GM18951 (cell line): Measurements from ENCODE around the gene ROR1.

ENCODE experiments used
- POLR2A ChIP-seq: IDR thresholded peaks from 4 replicates; pipeline ENCODE4 v1.6.1; 2011; ENCODE audit warnings: mild to moderate bottlenecking; ENCODE audit not compliant: insufficient read length, insufficient read depth; ENCODE audit errors: extremely low read depth
- in situ Hi-C: fragments of 300-500 bp; cut with MboI; formaldehyde crosslinking; loops from one replicate; pipeline ENCODE4 v1.12.0; 2022; ENCODE audit warnings: low sequenced_read_pairs, mixed read lengths, inconsistent platforms; ENCODE audit not compliant: unreplicated experiment

Gene ROR1

DNA sequence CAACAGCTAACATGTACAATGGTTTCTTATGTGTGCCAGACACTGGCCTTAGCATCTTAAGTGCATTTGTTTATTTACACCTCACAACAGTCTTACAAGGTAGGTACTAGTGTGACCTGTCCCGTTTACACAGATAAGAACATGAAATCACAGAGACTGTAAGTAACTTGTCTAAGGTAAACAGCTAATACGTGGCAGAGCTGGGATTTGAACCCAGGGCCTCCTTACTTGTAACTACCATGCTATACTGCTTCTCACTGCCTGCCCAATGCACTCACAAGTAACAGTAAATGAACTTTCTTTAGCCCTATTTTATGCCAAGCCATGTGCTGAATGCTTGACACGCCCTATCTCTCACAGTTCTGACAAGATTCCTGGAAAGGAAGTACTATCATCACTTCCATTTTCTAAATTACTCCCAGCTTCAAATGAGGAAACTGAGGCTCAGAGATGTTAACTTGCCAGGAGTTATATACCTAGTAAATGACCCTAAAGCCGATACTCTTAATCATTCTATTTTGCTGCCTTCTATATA lies 25.7 kb upstream of the ROR1 start:
- in situ Hi-C loops: no loop called here
- TF ChIP-seq POLR2A: no peak

DNA sequence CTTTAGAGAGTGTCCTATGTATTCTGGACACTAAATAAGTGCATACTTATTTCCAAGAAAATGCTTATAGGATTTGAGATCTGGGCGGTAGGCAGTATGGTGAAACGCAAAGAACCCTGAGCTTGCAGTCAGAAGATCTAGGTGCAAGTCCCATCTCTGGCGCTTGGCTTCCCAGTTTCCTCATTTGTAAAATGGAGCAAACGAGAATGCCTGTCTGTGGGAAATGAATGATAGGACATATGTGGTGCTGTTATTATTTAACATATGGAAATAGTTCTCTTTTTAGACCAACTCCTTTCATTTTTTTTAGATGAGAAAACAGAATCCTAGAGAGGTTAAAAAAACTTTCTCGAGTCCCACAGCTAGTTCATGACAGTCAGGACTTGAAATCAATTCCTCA lies 25.2 kb upstream of the ROR1 start:
- in situ Hi-C loops: no loop called here
- no peak for TF ChIP-seq POLR2A

DNA sequence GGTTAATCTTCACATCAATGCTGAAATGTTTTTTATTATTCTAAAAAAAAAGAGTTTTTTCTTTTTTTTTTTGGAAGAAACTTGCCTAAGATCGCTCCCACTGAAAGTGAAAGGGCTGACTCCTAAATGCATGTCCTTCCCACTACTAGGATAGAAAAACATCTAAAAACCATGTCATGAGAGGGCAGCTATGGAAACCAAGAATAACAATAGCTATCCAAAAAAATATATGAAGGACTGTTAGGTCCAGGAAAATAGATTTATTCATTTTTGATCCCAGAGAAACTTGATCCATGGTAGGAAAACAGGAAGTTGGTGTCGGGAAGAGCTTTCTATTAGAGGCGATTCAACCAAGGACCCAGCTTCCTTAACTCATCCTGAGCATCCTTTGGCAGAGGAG lies 23.1 kb upstream of the ROR1 start:
- in situ Hi-C loops: no loop called here
- TF ChIP-seq POLR2A: no peak

DNA sequence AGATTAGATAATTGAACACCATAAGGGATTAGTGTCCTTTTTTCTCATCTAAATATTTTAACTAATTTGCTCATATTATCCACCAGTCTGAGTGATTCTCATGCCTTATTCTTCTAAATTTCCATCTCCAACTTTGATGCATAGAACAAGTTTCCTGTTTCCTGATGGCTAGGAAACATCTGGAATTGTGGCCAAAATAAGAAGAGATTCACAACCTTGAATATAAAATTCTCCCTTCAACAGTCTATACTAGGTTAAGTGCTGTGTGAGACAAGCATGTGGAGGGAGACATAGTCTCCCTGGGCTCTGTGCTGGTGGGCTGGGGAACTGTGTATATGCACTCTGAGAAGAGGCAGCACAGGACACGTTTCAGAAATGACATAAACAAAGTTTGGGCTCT lies 21.6 kb upstream of the ROR1 start:
- in situ Hi-C loops: no loop called here
- no peak for TF ChIP-seq POLR2A

DNA sequence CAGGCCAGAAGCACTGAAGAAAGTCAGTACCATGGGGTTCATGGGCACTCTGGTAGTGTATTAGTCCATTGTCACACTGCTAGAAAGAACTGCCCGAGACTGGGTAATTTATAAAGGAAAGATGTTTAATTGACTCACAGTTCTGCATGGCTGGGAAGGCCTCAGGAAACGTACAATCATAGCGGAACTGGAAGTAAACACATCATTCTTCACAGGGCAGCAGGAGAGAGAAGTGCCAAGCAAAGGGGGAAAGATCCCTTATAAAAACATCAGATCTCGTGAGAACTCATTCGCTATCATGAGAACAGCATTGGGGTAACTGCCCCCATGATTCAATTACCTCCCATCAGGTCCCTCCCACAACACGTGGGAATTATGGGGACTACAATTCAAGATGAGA lies 20.2 kb upstream of the ROR1 start:
- in situ Hi-C loops: no loop called here
- no peak for TF ChIP-seq POLR2A

DNA sequence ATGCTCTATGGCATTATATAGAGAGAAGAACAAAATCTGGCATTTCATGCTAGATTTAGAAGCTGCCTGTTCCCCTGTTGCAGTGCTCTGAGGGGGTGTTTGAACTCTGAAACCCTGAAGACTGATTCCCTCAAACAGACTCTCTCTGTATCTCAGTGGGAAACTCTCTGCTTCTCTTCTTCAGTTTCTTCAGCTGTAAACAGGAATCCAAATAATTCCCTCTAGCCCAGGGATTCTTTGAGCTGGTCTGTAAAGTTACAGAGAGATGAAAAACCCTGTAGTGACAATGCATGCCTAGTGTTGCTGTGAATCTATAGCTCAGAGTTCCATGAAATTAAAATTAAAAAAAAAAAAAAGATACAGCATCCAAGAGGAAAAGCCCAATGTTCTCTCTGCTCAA lies 17.0 kb upstream of the ROR1 start:
- in situ Hi-C loops: no loop called here
- TF ChIP-seq POLR2A: no peak

DNA sequence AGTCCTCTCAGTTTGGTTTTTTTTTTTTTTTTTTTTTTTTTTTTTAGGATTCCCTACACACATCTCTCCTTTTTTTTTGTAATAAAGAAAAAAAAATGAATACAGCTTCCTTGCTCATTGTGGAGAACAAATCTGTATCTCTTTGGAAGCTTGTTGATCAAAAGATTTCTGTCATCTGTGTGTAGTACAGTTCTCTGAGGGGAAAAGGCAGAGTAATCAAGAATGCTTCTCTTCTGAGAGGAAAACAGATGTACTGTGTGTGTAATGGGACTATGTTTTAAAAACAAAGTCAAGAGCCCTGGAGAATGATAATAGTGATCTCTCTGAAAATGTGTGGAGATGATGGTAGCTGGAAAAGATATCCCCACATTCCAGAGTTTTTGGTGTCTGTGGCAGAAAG lies 16.5 kb upstream of the ROR1 start:
- no peak for TF ChIP-seq POLR2A
- in situ Hi-C loops: no loop called here

DNA sequence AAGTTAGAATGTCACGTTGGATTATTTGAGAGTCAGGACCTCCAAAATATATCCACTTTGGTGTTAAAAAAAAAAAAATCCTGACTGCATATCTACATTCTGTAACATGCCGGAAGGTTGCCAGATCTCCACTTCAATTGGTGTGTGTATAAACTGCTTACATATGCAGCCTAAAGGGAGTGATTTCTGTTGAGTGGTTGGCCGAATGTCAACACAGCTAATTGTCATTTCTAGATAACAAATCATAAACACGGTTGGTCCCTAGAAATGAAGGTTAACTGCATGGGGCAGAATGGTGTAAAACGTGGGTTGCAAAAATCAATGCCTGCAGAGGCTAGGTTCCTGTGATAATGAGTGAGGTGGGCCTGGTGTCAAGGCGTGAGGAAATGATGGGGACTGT lies 15.0 kb upstream of the ROR1 start:
- in situ Hi-C loops: no loop called here
- no peak for TF ChIP-seq POLR2A

DNA sequence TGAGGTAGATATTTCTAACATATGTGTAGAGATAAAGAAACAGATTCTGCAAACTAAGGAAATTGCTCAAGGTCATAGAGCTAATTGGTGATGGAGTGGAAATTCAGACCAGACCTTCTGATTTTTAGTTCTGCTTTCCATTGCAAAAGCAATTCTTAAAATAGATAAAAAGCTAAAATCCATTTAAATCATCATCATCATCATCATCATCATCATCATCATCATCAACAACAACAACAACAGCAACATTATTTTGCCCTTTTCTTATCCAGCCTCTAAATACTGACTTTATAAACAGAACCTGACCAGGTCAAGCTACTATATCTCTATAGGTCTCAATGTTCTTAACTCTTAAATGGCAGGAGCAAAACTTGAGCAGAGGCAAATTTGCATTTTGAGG lies 14.0 kb upstream of the ROR1 start:
- in situ Hi-C loops: no loop called here
- TF ChIP-seq POLR2A: no peak

DNA sequence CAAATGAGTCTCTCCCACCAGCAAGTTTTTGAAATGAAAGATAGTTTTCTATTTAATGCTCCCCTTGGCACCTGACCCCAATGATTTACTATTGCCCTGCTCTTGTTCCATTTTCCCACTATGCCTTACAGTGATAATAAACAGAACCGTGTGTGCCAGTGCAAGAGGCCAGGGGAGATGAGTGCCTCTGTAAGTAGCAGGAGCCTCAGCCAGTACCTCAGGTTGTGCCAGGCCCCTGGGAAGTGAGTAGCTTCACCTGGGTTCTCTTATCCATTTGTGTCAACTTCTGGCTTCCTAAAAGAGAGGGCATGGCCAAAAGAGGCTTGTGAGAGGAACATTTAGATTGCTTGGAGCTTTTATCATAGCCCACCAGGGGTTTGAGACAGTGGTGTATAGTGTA lies 3.4 kb upstream of the ROR1 start:
- in situ Hi-C loops: no loop called here
- no peak for TF ChIP-seq POLR2A

DNA sequence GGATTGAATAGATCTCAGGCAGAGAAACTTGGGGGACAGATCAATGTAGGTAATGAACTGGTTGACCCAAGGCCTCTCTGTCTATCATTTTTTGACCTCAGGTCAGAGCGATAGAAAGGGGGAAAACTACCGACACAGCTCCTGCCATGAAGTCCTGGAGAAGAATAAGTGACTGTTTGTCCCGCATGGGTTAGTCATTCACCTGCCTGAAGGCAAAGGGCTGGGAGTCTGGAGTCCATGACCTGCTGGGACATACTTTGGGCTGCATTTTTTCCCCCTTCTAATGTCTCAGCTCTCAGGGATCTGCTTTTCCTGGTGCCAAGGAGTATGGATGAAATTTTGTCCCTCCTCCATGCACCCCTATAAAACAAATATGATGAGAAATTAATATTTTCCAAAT lies 1.6 kb upstream of the ROR1 start:
- in situ Hi-C loops: no loop called here
- TF ChIP-seq POLR2A: no peak

DNA sequence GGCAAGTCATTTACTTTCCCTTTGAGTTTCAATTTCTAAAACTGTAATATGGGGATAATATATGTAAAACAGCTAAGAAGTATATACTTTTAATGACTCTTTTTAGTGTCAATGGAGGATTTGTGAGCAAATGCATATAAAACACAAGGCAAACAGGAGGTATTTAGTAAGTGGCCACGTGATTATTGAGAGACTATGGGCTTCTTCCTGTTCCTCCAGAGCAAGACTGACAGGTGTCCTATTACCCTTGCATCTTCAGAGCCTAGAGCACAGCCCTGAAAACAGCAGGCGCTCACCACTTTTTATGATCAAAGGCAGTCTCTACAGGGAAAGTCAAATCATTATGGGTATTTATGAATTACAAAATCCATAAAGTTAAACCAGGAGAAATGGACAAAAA lies 941 bp upstream of the ROR1 start:
- TF ChIP-seq POLR2A: no peak
- in situ Hi-C loops: no loop called here

DNA sequence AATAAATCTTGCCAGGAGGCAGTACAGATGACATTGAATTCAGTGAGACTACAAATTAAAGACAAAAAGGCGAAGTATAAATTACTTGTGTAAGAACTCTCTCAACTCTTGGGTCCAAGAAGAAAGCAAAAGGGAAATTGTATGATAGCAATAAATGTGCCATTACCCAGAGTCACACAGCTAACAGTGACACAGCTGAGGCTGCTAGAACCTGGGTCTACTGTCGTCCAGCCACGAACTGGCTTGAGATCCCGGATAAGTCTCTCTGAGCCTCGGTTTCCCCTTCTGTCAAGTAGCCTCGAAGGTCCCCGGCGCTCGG lies 362 bp upstream of the ROR1 start:
- TF ChIP-seq POLR2A: no peak
- in situ Hi-C loops: no loop called here

DNA sequence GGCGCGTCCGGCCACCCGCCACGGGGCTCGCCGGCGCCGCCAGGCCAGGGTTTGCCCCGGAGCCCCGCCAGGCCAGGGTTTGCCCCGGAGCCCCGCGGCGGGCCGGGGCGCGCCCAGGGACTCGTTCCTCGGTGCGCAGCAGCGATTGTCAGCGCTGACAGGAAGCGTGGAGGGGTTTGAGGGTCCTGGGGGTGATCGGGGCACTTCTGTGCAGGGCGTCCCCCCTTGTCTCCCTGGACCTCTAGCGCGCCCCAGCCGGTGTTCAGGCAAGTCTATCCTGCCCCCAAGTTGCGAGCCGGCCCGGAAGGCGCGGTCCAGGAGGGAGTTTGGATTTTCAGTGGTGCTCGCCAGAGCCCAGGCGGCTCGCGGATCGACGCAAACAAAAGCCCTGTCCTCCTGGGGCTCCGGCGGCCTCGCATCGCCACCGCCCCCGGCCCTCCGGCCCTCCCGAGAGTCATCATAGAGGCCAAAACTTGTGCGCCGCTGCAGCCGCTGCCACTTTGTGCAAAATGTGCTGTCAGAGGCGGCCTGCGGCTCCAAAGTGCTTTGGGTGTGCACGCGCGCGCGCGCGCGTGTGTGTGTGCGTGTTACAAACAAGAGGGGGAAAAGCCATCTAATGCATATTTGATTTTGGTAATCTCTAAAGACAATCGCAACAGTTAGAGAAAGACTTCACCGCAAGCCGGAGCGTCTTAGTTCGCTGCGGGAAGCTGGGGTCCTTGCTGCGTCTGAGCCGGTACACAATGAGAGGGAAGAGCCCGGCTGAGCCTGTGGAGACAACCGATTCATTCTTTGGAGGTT lies 1.0 kb downstream of the ROR1 start:
- no peak for TF ChIP-seq POLR2A
- in situ Hi-C loops: no loop called here
